Activated CD4-positive, alpha-beta T cell treated with anti-CD3 and anti-CD28 coated beads, Interleukin-2, amount 10 ng/mL, durations not matched to agents 7 days and 5 days (primary cell): Measurements from ENCODE around the gene CGNL1. TPM values are rescaled to one million over a fixed set of nuclear protein-coding genes. Genes with fewer than 3 reads are reported as not detected.

Source experiments
- CTCF ChIA-PET: fragments of 350-600 bp; sonication (Branson Sonifier 250); formaldehyde crosslinking; loops from one replicate; lab custom pipeline; 2021; ENCODE audit warnings: antibody characterized with exemption; lab: Charles Lee
- POLR2A ChIA-PET: fragments of 350-600 bp; sonication (Branson Sonifier 250); formaldehyde crosslinking; loops from one replicate; lab custom pipeline; 2021; ENCODE audit warnings: antibody characterized with exemption; lab: Charles Lee
- DNase-seq: peaks from one replicate; pipeline ENCODE4 v3.0.0-alpha.2; 2020
- H3K27ac Mint-ChIP-seq: one replicate; pipeline ENCODE4 v1.8.0; 2021; ENCODE audit warnings: mild to moderate bottlenecking, moderate library complexity, mixed read lengths
- H3K27me3 Mint-ChIP-seq: one replicate; pipeline ENCODE4 v1.8.0; 2021; ENCODE audit warnings: mixed read lengths
- H3K36me3 Mint-ChIP-seq: one replicate; pipeline ENCODE4 v1.8.0; 2021; ENCODE audit warnings: low read depth, mixed read lengths
- H3K4me1 Mint-ChIP-seq: one replicate; pipeline ENCODE4 v1.8.0; 2021; ENCODE audit warnings: mixed read lengths
- H3K4me3 Mint-ChIP-seq: one replicate; pipeline ENCODE4 v1.8.0; 2021; ENCODE audit warnings: mild to moderate bottlenecking, moderate library complexity, mixed read lengths
- H3K9me3 Mint-ChIP-seq: one replicate; pipeline ENCODE4 v1.8.0; 2021; ENCODE audit warnings: mixed read lengths
- total RNA-seq, 2 experiments: library from RNA; stranded (reverse); gene quantifications; one replicate each; pipeline ENCODE4 v1.2.3, GENCODE V29; 2021

The CGNL1 gene
- total RNA-seq, 2 experiments from 2014 or later: not detected

GRCh38 chr15:57440799-57441198 lies 64.5 kb downstream of the CGNL1 start:
- POLR2A ChIA-PET: no interaction called here
- peaks cover 12% of the 10 kb centered on the region for H3K27me3 Mint-ChIP-seq
- no peaks in the 10 kb centered on the region for H3K9me3 Mint-ChIP-seq
- H3K27ac Mint-ChIP-seq: no peak overlapping the region
- no peak overlapping the region for H3K4me3 Mint-ChIP-seq
- no peak for DNase-seq
- CTCF ChIA-PET: interaction anchor here (0.6 kb wide), 2 partner anchors 147 to 450 kb away, joined by 3 to 4 read pairs; no protein-coding TSS in a partner anchor
- H3K4me1 Mint-ChIP-seq: no peaks in the 10 kb centered on the region
- no peaks in the 10 kb centered on the region for H3K36me3 Mint-ChIP-seq

- no peaks in the 10 kb centered on the region for H3K4me1 Mint-ChIP-seq
- no peaks in the 10 kb centered on the region for H3K9me3 Mint-ChIP-seq
- peaks cover 10% of the 10 kb centered on the region for H3K27me3 Mint-ChIP-seq
- H3K4me3 Mint-ChIP-seq: no peak overlapping the region
- CTCF ChIA-PET: no interaction called here
- POLR2A ChIA-PET: no interaction called here
- no peak overlapping the region for H3K27ac Mint-ChIP-seq
- H3K36me3 Mint-ChIP-seq: no peaks in the 10 kb centered on the region
- DNase-seq: no peak
These were observed 66.0 kb downstream of the CGNL1 start for GRCh38 chr15:57442335-57442734.

DNA sequence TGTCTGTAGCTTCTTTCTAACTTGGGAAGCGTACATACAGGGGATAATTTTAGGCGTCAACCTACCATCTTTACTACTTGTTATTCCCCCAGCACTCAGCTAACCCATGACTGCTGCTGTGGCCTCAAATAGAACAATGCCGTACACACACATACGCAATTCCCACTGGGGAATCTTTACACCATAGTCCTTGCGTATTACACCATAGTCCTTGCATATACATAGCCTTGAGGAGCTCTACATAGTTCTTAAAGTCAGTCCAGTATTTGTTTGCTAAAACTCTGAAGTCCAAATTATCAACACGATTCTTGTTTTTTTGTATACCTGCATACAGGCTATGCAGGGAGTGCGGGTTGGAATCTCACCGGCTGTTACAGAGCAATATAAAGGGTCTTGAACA lies 67.2 kb downstream of the CGNL1 start:
- DNase-seq: no peak
- no peaks in the 10 kb centered on the region for H3K36me3 Mint-ChIP-seq
- H3K4me3 Mint-ChIP-seq: no peak overlapping the region
- ChIA-PET POLR2A (no interaction called here), CTCF (no interaction called here)
- no peaks in the 10 kb centered on the region for H3K9me3 Mint-ChIP-seq
- H3K27me3 Mint-ChIP-seq: peaks cover 13% of the 10 kb centered on the region
- H3K4me1 Mint-ChIP-seq: no peaks in the 10 kb centered on the region
- no peak overlapping the region for H3K27ac Mint-ChIP-seq

DNA sequence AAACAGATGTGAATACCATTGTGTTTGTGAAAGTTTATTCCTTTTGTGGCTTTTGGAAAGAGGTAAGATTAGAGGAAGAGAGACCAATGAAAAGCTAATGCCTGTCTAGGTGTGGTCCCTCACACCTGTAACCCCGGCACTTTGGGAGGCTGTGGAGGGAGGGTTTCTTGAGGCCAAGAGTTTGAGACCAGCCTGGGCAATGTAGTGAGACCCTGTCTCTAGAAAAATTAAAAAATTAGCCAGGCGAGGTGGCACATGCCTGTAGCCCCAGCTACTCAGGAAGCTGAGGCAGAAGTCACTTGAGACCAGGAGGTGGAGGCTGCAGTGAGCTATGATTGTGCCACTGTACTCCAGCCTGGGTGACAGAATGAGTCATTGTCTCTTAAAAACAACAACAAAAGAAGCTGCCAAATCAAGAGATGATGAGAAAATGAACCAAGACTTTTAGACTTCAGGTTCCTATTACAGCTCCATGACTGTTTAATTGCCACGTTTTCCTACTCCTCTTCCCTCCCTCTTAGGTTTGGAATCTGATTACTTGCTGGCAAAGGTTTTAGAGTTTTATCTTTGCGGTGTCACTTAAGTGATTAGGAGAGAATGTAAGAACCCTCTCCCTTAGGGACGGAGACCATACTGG lies 68.7 kb downstream of the CGNL1 start:
- no peaks in the 10 kb centered on the region for H3K4me1 Mint-ChIP-seq
- POLR2A ChIA-PET: no interaction called here
- DNase-seq: no peak
- no peaks in the 10 kb centered on the region for H3K36me3 Mint-ChIP-seq
- H3K9me3 Mint-ChIP-seq: no peaks in the 10 kb centered on the region
- H3K27me3 Mint-ChIP-seq: peaks cover 19% of the 10 kb centered on the region
- H3K27ac Mint-ChIP-seq: no peak overlapping the region
- CTCF ChIA-PET: no interaction called here
- H3K4me3 Mint-ChIP-seq: no peak overlapping the region

GRCh38 chr15:57445872-57446271 lies 69.6 kb downstream of the CGNL1 start:
- Mint-ChIP-seq H3K9me3 (no peaks in the 10 kb centered on the region), H3K4me1 (no peaks in the 10 kb centered on the region), H3K36me3 (no peaks in the 10 kb centered on the region), H3K27ac (no peak overlapping the region), H3K4me3 (no peak overlapping the region), H3K27me3 (peaks cover 19% of the 10 kb centered on the region)
- ChIA-PET POLR2A (no interaction called here), CTCF (no interaction called here)
- no peak for DNase-seq

- peaks cover 20% of the 10 kb centered on the region for H3K27me3 Mint-ChIP-seq
- no peak overlapping the region for H3K27ac Mint-ChIP-seq
- no peak for DNase-seq
- H3K9me3 Mint-ChIP-seq: no peaks in the 10 kb centered on the region
- CTCF ChIA-PET: no interaction called here
- H3K4me3 Mint-ChIP-seq: no peak overlapping the region
- no peaks in the 10 kb centered on the region for H3K36me3 Mint-ChIP-seq
- no peaks in the 10 kb centered on the region for H3K4me1 Mint-ChIP-seq
- POLR2A ChIA-PET: no interaction called here
These were observed 70.1 kb downstream of the CGNL1 start for GRCh38 chr15:57446393-57446792.

DNA sequence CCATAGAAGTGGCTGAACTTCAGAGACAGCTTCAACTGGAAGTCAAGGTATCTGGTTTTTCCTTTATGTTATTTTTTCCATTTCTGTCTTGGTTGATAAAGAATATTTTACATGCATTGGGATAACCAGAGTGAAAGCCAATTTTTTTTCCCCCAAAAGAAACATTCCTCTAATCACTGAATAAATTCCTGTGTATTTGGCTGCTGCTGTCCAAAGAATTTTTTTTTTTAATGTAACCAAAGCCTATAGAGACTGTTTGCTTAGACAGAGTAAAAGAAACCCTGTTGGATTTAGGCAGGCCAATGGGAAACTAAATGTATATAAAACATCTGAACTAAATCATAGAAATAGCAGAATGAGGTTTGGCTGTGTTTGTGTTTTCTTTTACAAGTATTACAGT lies 75.2 kb downstream of the CGNL1 start:
- ChIA-PET POLR2A (no interaction called here), CTCF (no interaction called here)
- no peak overlapping the region for H3K4me3 Mint-ChIP-seq

GRCh38 chr15:57452090-57452754 lies 75.9 kb downstream of the CGNL1 start:
- no peaks in the 10 kb centered on the region for H3K9me3 Mint-ChIP-seq
- DNase-seq: no peak
- ChIA-PET CTCF (no interaction called here), POLR2A (no interaction called here)
- no peak overlapping the region for H3K27ac Mint-ChIP-seq
- peaks cover 26% of the 10 kb centered on the region for H3K27me3 Mint-ChIP-seq
- H3K36me3 Mint-ChIP-seq: no peaks in the 10 kb centered on the region
- H3K4me1 Mint-ChIP-seq: no peaks in the 10 kb centered on the region
- H3K4me3 Mint-ChIP-seq: no peak overlapping the region

More for the DNA sequence above, 75.2 kb downstream of the CGNL1 start:
- H3K9me3 Mint-ChIP-seq: no peaks in the 10 kb centered on the region
- H3K27ac Mint-ChIP-seq: no peak overlapping the region
- no peak for DNase-seq
- peaks cover 31% of the 10 kb centered on the region for H3K27me3 Mint-ChIP-seq
- H3K36me3 Mint-ChIP-seq: no peaks in the 10 kb centered on the region
- no peaks in the 10 kb centered on the region for H3K4me1 Mint-ChIP-seq

GRCh38 chr15:57455929-57456328 lies 79.6 kb downstream of the CGNL1 start:
- H3K27ac Mint-ChIP-seq: no peak overlapping the region

GRCh38 chr15:57456559-57456958 lies 80.3 kb downstream of the CGNL1 start:
- CTCF ChIA-PET: no interaction called here
- Mint-ChIP-seq H3K4me3 (no peak overlapping the region), H3K4me1 (no peaks in the 10 kb centered on the region), H3K9me3 (no peaks in the 10 kb centered on the region), H3K27ac (no peak overlapping the region), H3K27me3 (peaks cover 16% of the 10 kb centered on the region), H3K36me3 (no peaks in the 10 kb centered on the region)
- DNase-seq: no peak
- POLR2A ChIA-PET: no interaction called here

More at GRCh38 chr15:57455929-57456328, 79.6 kb downstream of the CGNL1 start:
- H3K4me1 Mint-ChIP-seq: no peaks in the 10 kb centered on the region
- DNase-seq: no peak
- no peaks in the 10 kb centered on the region for H3K9me3 Mint-ChIP-seq
- H3K4me3 Mint-ChIP-seq: no peak overlapping the region
- POLR2A ChIA-PET: no interaction called here
- H3K36me3 Mint-ChIP-seq: no peaks in the 10 kb centered on the region
- CTCF ChIA-PET: no interaction called here
- peaks cover 18% of the 10 kb centered on the region for H3K27me3 Mint-ChIP-seq

DNA sequence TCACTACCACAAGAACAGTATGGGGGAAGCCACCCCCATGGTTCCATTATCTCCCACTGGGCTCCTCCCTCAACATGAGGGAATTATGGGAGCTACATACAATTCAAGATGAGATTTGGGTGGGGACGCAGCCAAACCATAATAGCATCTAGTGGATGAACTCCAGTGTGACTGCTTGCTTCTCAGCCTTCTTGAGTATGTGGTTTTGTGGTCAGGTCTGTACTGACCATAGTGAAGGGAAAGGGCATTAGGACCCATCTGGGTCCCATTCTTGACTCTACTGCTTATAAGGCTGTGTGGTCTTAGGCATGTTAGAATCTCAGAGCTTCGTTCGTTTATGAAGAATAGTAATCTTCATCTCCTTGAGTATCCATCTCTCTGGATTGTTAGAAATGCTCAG lies 81.4 kb downstream of the CGNL1 start:
- Mint-ChIP-seq H3K9me3 (no peaks in the 10 kb centered on the region), H3K36me3 (no peaks in the 10 kb centered on the region), H3K27me3 (peaks cover 10% of the 10 kb centered on the region), H3K4me1 (no peaks in the 10 kb centered on the region), H3K4me3 (no peak overlapping the region), H3K27ac (no peak overlapping the region)
- DNase-seq: no peak
- ChIA-PET POLR2A (no interaction called here), CTCF (no interaction called here)

DNA sequence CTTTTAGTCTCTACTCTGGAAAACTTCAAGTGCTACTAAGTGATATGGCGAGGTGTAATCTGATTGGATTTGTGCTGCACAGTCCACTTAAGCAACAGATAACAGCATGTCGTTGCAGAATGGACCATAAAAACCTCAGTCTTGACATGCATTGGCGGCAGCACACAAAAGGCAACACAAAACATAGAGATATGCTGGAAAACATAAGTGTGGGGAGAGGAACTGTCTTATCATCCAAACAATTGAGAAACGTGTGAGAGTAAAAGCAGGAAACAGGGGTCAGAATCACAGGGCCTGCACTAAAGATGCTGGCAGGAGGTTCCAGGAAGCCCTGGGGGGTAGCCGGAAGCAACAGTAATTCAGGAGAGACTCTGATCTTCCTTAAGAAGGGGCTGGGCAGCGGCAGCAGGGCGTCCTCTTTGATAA lies 82.1 kb downstream of the CGNL1 start:
- CTCF ChIA-PET: no interaction called here
- Mint-ChIP-seq H3K9me3 (no peaks in the 10 kb centered on the region), H3K36me3 (no peaks in the 10 kb centered on the region), H3K27ac (no peak overlapping the region), H3K27me3 (peaks cover 9% of the 10 kb centered on the region), H3K4me1 (no peaks in the 10 kb centered on the region), H3K4me3 (no peak overlapping the region)
- POLR2A ChIA-PET: no interaction called here
- no peak for DNase-seq

DNA sequence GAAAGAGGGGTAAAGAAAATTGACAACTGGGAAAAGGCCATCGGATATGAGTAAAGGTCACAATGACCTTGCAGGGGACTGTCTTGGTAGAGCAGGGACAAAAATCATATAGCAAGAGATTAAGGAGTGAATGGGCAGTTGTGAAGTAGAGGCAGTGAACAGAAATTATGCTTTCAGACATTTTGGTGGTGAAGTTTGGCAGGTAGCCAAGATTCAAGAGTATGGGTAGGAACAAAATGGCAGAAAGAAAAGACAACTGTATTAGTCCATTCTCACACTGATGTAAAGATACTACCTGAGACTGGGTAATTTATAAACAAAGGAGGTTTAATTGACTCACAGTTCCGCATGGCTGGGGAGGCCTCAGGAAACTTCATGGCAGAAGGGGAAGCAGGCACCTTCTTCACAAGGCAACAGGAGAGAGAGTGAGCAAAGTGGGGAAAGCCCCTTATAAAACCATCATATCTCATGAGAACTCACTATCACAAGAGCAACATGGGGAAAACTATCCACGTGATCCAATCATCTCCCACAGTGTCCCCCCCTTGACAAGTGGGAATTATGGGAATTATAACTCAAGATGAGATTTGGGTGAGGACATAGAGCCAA lies 84.0 kb downstream of the CGNL1 start:
- CTCF ChIA-PET: no interaction called here
- no peaks in the 10 kb centered on the region for H3K9me3 Mint-ChIP-seq
- H3K27ac Mint-ChIP-seq: no peak overlapping the region

More for the DNA sequence above, 84.0 kb downstream of the CGNL1 start:
- no peak for DNase-seq
- H3K4me3 Mint-ChIP-seq: no peak overlapping the region
- no peaks in the 10 kb centered on the region for H3K36me3 Mint-ChIP-seq
- POLR2A ChIA-PET: no interaction called here
- peaks cover 9% of the 10 kb centered on the region for H3K27me3 Mint-ChIP-seq
- H3K4me1 Mint-ChIP-seq: no peaks in the 10 kb centered on the region
